ENCODE results near the gene INPP5D.
A peak's percentile ranks its signal among the peaks of the same experiment; 100 is the strongest.

Gene INPP5D

GRCh38 chr2:233245406-233245805 lies 185.3 kb downstream of the INPP5D start:
- no peak for DNase-seq

GRCh38 chr2:233247116-233247515 lies 187.0 kb downstream of the INPP5D start:
- no peak for DNase-seq

GRCh38 chr2:233247744-233248143 lies 187.6 kb downstream of the INPP5D start:
- DNase-seq: peak; percentile 3

- DNase-seq: no peak
Measured at GRCh38 chr2:233248999-233249398, 188.9 kb downstream of the INPP5D start.

GRCh38 chr2:233250568-233250967 lies 190.4 kb downstream of the INPP5D start:
- no peak for DNase-seq

GRCh38 chr2:233250985-233251305 lies 190.8 kb downstream of the INPP5D start:
- no peak for DNase-seq

GRCh38 chr2:233251306-233252116 lies 191.4 kb downstream of the INPP5D start, which contains the start of gene ATG16L1:
Gene ATG16L1, plus strand, starts transcription at chr2:233251673. Its CDS starts 155 bp downstream, at chr2:233251828.
- peak; percentile 96 for DNase-seq

GRCh38 chr2:233252227-233252626 lies 192.1 kb downstream of the INPP5D start:
- no peak for DNase-seq

GRCh38 chr2:233255151-233255550 lies 195.0 kb downstream of the INPP5D start:
- no peak for DNase-seq

- no peak for DNase-seq
Measured at GRCh38 chr2:233256048-233256447, 195.9 kb downstream of the INPP5D start.

Measured in fibroblast of skin of abdomen (primary cell).